GM18867 (cell line): Measurements from ENCODE around the gene RTP3.
"Not testable (repeated sequence)": the region's sequence is repeated elsewhere in the genome, so short reads cannot be mapped to it uniquely, and the experiment has no call there.

Source experiments
- ATAC-seq: cut with Tn5 transposase; IDR thresholded peaks from one replicate; pipeline ENCODE4 v1.9.1; 2021; ENCODE audit warnings: mild to moderate bottlenecking, moderate library complexity; ENCODE audit not compliant: unreplicated experiment

RTP3 gene

DNA sequence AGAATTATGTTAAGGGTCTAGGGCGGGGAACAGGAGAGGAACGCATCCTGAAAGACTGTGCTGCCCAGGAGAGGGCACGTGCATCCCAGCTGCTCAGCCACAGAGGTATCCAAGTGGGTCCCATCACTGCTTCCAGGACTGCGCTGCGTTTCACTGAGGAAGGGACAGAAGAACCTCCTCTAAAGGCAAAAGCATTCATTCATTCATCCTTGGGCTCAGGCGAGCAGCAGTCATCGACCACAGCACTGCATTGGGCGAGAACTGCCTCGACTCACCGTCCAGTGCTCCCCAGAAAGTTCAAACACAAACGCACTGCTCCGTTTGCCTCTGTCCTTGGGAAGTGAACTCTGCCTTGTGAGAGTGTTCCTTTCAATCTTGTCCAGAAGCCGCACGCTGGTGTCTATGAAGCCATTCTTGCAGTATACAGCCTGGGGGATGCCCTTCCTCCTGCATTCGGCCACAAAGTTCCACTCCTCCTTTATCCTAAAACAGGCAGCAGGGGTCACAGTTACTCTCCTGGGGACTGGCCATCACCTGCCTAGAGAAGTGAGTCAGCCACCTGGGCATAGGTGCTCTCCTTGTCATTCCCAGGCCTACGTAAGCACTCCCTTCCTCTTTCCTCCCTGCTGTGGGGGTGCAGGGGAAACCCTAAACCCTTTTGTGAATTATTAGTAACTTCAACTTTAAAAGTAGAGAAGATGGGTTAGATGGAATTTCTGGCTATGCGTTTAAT lies 47.2 kb downstream of the RTP3 start:
- ATAC-seq: no peak

DNA sequence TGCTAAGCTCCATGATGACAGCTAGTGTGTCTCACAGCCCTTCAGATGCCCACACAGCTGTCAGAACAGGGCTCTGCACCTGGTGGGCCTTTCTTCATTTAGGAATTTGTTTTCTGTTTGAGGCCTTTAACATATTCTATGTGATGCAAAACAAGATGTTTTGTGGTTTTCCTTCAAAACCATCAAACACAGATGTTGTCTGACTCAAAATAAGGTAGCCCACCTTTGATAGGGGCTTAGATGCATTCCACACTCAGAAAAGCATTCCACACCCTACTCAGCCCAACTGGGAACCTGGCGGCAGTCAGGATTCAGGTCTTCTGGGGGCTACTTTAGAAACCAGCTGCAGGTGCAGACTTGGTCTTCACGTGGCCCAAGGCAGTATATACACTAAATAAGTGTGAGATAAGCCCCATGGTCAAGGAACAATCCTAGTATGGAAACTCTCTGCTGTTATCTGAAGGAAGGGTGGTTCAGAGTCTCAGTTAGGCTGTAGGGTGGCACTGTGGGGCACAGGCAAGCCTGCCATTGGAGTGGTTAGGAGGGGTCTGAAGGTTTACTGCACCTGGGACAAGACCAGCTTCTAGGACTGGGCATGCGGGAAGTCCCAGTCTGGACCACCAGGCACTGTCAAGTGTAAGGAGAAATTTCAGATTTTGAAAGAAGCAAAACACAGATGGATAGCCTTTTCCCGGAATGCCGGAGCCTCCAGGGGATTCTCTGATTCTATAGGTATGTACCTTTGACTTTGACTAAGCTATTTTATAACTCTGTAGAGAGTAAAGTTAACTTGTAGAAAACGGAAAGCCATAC lies 48.2 kb downstream of the RTP3 start:
- no peak for ATAC-seq

DNA sequence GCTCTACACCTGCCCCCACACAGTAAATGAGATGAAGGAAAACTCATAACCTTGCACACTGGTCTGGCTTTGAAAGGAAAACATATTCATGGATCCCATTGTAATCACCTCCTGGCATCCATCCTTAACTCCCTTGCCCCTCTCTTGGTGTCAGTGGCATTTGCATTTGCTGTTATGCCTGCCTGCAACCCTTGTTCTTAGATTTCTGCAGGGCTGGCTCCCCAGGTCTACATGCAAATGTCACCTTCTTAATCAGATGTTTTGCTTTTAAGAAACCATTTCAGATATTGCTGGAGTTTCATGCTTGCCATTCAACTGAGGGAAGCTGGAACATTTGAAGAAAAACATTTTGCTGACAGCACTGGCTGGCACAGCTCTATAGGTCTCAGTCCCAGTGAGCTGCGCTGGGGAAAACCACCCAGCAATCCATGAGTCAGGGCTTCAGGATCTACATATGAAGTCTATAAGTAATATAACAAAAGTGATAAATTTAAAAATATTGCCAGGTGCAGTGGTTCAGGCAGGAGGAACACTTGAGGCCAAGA lies 49.2 kb downstream of the RTP3 start:
- no peak for ATAC-seq

DNA sequence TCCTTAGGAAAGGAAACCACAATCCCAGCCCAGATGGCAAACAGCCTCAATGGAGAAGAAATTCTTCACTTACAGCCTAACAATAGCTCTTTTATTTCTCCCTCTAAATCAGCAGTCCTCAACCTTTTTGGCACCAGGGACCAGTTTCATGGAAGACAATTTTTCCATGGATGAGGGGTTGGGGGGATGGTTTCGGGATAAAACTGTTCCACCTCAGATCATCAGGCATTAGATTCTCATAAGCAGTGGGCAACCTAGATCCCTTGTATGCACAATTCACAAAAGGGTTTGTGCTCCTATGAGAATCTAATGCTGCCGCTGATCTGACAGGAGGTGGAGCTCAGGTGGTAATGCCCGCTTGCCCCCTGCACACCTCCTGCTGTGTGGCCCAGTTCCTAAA lies 50.8 kb downstream of the RTP3 start:
- not testable (repeated sequence) for ATAC-seq

DNA sequence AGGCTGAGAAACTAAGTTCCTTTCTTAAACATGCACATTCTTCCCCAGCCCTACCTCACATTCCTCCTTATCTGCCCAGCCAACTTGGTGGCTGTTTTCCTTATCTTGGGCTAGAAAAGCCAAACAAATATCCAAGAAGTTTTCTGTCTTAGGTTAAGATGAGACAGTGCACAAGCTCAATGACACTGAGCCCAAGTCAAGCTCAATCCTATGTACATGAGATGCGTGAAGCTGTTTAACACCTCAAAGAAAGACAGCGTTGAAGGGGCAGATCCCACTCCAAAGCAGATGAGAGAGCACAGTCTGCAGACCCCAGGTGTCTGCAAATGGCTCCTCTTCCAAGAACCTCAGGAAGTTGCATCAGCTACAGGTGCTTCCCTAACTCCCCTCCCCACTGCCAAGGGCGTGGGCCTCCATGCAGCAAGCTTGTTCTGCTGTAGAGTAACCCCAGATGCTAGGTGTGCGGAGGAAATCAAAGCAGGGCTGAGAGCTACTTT lies 51.7 kb downstream of the RTP3 start:
- no peak for ATAC-seq

DNA sequence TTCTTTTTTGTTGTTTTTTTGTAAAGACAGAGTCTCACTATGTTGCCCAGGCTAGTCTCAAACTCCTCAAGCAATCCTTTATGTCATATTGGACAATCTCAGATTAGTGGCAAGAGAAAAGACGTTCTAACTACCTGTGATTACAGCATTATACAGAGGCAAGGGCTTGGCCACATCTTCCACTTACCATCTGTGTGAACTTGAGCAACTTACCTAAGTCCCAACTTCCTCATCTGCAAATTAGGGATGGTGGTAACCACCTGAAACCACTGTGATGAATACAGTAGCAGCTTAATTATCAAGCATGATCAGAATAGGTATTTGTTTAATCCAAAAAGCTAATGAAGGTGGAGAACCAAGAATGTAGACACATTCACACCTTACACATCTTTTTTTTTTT lies 52.2 kb downstream of the RTP3 start:
- no peak for ATAC-seq
